Measurements from ENCODE around the gene GNG2.

The GNG2 gene

GRCh38 chr14:51847489-51847796, 13.0 kb upstream of the GNG2 start:
- Histone ChIP-seq H3K79me1 (ENCODE audit: low read length) (no peaks in the 10 kb centered on the region), H3K9me3 (ENCODE audit: insufficient read depth, low read depth, low read length) (no peaks in the 10 kb centered on the region), H4K91ac (ENCODE audit: low read depth, low read length) (no peak overlapping the region), H3K36me3 (ENCODE audit: control insufficient read depth in 1 of 2, insufficient read depth in 2 of 2, low read length in 2 of 2) (no peaks in the 10 kb centered on the region), H3K27me3 (ENCODE audit: insufficient read depth, low read length) (no peaks in the 10 kb centered on the region), H3K9ac (ENCODE audit: low read length) (no peak overlapping the region), H4K12ac (ENCODE audit: low read depth, low read length) (no peak overlapping the region), H3K27ac (ENCODE audit: low read depth, low read length) (no peak overlapping the region), H3K18ac (ENCODE audit: low read length) (no peak overlapping the region), H4K8ac (ENCODE audit: low read depth, low read length) (no peak overlapping the region), H2AFZ (ENCODE audit: insufficient read depth, low read length, poor library complexity) (no peak overlapping the region), H3K23ac (ENCODE audit: low read length) (no peak overlapping the region), H2BK5ac (ENCODE audit: low read depth, low read length, poor library complexity) (no peak overlapping the region), H3K4ac (ENCODE audit: low read depth, low read length) (no peak overlapping the region), H3K4me1 (ENCODE audit: control insufficient read depth in 1 of 2, insufficient read depth in 2 of 2, low read length in 2 of 2) (no peaks in the 10 kb centered on the region), H3K14ac (ENCODE audit: low read length) (no peak overlapping the region), H2AK5ac (ENCODE audit: low read length) (no peak overlapping the region), H3K4me3 (ENCODE audit: low read depth, low read length) (no peak overlapping the region), H3K4me2 (ENCODE audit: low read length) (no peak overlapping the region), H2BK12ac (ENCODE audit: low read length) (no peak overlapping the region), H3K79me2 (ENCODE audit: control insufficient read depth, insufficient read depth, low read length, poor library complexity) (no peaks in the 10 kb centered on the region), H2BK120ac (ENCODE audit: insufficient read depth, low read length, poor library complexity) (no peak overlapping the region)
- WGBS (ENCODE audit: extremely low coverage, insufficient coverage, insufficient read length): no CpG with 5 or more reads among the region's 4 CpGs
- DNase-seq: no peak

GRCh38 chr14:51848120-51848519, 12.3 kb upstream of the GNG2 start:
- H2BK120ac ChIP-seq (ENCODE audit: insufficient read depth, low read length, poor library complexity): no peak overlapping the region
- no peak overlapping the region for H3K14ac ChIP-seq (ENCODE audit: low read length)
- no peaks in the 10 kb centered on the region for H3K4me1 ChIP-seq (ENCODE audit: control insufficient read depth in 1 of 2, insufficient read depth in 2 of 2, low read length in 2 of 2)
- WGBS (ENCODE audit: extremely low coverage, insufficient coverage, insufficient read length): no CpG with 5 or more reads among the region's 4 CpGs
- H4K12ac ChIP-seq (ENCODE audit: low read depth, low read length): no peak overlapping the region
- no peak overlapping the region for H3K27ac ChIP-seq (ENCODE audit: low read depth, low read length)
- no peak overlapping the region for H3K4me3 ChIP-seq (ENCODE audit: low read depth, low read length)
- no peak overlapping the region for H3K4me2 ChIP-seq (ENCODE audit: low read length)
- H3K9me3 ChIP-seq (ENCODE audit: insufficient read depth, low read depth, low read length): no peaks in the 10 kb centered on the region
- H3K18ac ChIP-seq (ENCODE audit: low read length): no peak overlapping the region
- DNase-seq: no peak
- H2AK5ac ChIP-seq (ENCODE audit: low read length): no peak overlapping the region
- H3K23ac ChIP-seq (ENCODE audit: low read length): no peak overlapping the region
- no peak overlapping the region for H3K4ac ChIP-seq (ENCODE audit: low read depth, low read length)
- H3K9ac ChIP-seq (ENCODE audit: low read length): no peak overlapping the region
- no peaks in the 10 kb centered on the region for H3K27me3 ChIP-seq (ENCODE audit: insufficient read depth, low read length)
- H2BK5ac ChIP-seq (ENCODE audit: low read depth, low read length, poor library complexity): no peak overlapping the region
- H3K36me3 ChIP-seq (ENCODE audit: control insufficient read depth in 1 of 2, insufficient read depth in 2 of 2, low read length in 2 of 2): no peaks in the 10 kb centered on the region
- no peaks in the 10 kb centered on the region for H3K79me1 ChIP-seq (ENCODE audit: low read length)
- no peak overlapping the region for H2AFZ ChIP-seq (ENCODE audit: insufficient read depth, low read length, poor library complexity)
- no peak overlapping the region for H2BK12ac ChIP-seq (ENCODE audit: low read length)
- H3K79me2 ChIP-seq (ENCODE audit: control insufficient read depth, insufficient read depth, low read length, poor library complexity): no peaks in the 10 kb centered on the region
- no peak overlapping the region for H4K91ac ChIP-seq (ENCODE audit: low read depth, low read length)
- no peak overlapping the region for H4K8ac ChIP-seq (ENCODE audit: low read depth, low read length)

DNA sequence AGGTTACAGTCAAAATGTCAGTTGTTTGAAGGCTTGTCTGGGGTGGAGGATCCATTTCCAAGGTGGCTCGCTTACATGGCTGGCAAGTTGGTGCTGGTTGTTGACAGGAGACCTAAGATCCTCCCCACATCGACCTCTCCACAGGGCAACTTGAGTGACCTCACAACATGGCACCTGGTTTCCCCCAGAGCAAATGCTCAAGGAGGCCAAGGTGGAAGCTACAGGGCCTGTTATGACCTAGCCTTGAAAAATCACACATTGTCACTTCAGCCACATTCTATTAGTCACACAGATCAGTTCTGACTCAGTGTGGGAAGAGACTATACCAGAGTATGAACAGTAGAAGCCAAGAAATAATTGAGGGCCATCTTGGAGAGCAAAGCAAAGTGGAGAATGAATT, 11.3 kb upstream of the GNG2 start:
- Histone ChIP-seq H3K27me3 (ENCODE audit: insufficient read depth, low read length) (no peaks in the 10 kb centered on the region), H2BK12ac (ENCODE audit: low read length) (no peak overlapping the region), H3K9me3 (ENCODE audit: insufficient read depth, low read depth, low read length) (no peaks in the 10 kb centered on the region), H3K18ac (ENCODE audit: low read length) (no peak overlapping the region), H3K9ac (ENCODE audit: low read length) (no peak overlapping the region), H3K4me2 (ENCODE audit: low read length) (no peak overlapping the region), H3K14ac (ENCODE audit: low read length) (no peak overlapping the region), H3K4ac (ENCODE audit: low read depth, low read length) (no peak overlapping the region), H4K12ac (ENCODE audit: low read depth, low read length) (no peak overlapping the region), H3K79me2 (ENCODE audit: control insufficient read depth, insufficient read depth, low read length, poor library complexity) (no peaks in the 10 kb centered on the region), H4K8ac (ENCODE audit: low read depth, low read length) (no peak overlapping the region), H3K23ac (ENCODE audit: low read length) (no peak overlapping the region), H2BK5ac (ENCODE audit: low read depth, low read length, poor library complexity) (no peak overlapping the region), H3K27ac (ENCODE audit: low read depth, low read length) (no peak overlapping the region), H4K91ac (ENCODE audit: low read depth, low read length) (no peak overlapping the region), H3K4me1 (ENCODE audit: control insufficient read depth in 1 of 2, insufficient read depth in 2 of 2, low read length in 2 of 2) (no peaks in the 10 kb centered on the region), H2AK5ac (ENCODE audit: low read length) (no peak overlapping the region), H3K36me3 (ENCODE audit: control insufficient read depth in 1 of 2, insufficient read depth in 2 of 2, low read length in 2 of 2) (no peaks in the 10 kb centered on the region), H2BK120ac (ENCODE audit: insufficient read depth, low read length, poor library complexity) (no peak overlapping the region), H3K4me3 (ENCODE audit: low read depth, low read length) (no peak overlapping the region), H3K79me1 (ENCODE audit: low read length) (no peaks in the 10 kb centered on the region), H2AFZ (ENCODE audit: insufficient read depth, low read length, poor library complexity) (no peak overlapping the region)
- DNase-seq: no peak
- WGBS (ENCODE audit: extremely low coverage, insufficient coverage, insufficient read length): no CpG with 5 or more reads among the region's 2 CpGs

- Histone ChIP-seq H3K14ac (ENCODE audit: low read length) (no peak overlapping the region), H2BK120ac (ENCODE audit: insufficient read depth, low read length, poor library complexity) (no peak overlapping the region), H4K8ac (ENCODE audit: low read depth, low read length) (no peak overlapping the region), H3K79me1 (ENCODE audit: low read length) (no peaks in the 10 kb centered on the region), H3K18ac (ENCODE audit: low read length) (no peak overlapping the region), H3K4ac (ENCODE audit: low read depth, low read length) (no peak overlapping the region), H3K4me3 (ENCODE audit: low read depth, low read length) (no peak overlapping the region), H4K91ac (ENCODE audit: low read depth, low read length) (no peak overlapping the region), H4K12ac (ENCODE audit: low read depth, low read length) (no peak overlapping the region), H3K79me2 (ENCODE audit: control insufficient read depth, insufficient read depth, low read length, poor library complexity) (no peaks in the 10 kb centered on the region), H3K4me2 (ENCODE audit: low read length) (no peak overlapping the region), H2BK5ac (ENCODE audit: low read depth, low read length, poor library complexity) (no peak overlapping the region), H2BK12ac (ENCODE audit: low read length) (no peak overlapping the region), H3K9ac (ENCODE audit: low read length) (no peak overlapping the region), H3K23ac (ENCODE audit: low read length) (no peak overlapping the region), H3K27me3 (ENCODE audit: insufficient read depth, low read length) (no peaks in the 10 kb centered on the region), H3K36me3 (ENCODE audit: control insufficient read depth in 1 of 2, insufficient read depth in 2 of 2, low read length in 2 of 2) (no peaks in the 10 kb centered on the region), H2AK5ac (ENCODE audit: low read length) (no peak overlapping the region), H2AFZ (ENCODE audit: insufficient read depth, low read length, poor library complexity) (no peak overlapping the region), H3K4me1 (ENCODE audit: control insufficient read depth in 1 of 2, insufficient read depth in 2 of 2, low read length in 2 of 2) (no peaks in the 10 kb centered on the region), H3K9me3 (ENCODE audit: insufficient read depth, low read depth, low read length) (no peaks in the 10 kb centered on the region), H3K27ac (ENCODE audit: low read depth, low read length) (no peak overlapping the region)
- no CpG with 5 or more reads among the region's 1 CpG for WGBS (ENCODE audit: extremely low coverage, insufficient coverage, insufficient read length)
- DNase-seq: no peak
These were observed 9.8 kb upstream of the GNG2 start for GRCh38 chr14:51850651-51851050.

DNA sequence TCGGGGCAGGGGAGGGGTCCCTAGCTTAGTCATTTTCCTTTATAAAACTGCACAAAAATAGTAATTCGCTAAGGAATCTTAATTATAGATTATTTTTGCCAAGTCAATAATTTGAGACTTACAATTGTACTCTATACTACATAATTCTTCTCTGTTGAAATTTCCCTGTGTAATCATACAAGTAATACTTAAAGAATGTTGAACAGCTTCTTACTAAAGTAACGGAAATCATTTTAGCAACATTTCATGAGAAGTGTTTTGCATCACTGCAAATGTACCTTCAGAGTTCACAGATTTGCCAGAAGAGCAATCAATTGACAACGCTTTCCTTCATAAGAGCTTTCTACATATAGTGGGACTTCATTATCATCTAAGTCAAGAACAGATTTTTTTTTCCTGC, 7.9 kb upstream of the GNG2 start:
- Histone ChIP-seq H2BK12ac (ENCODE audit: low read length) (no peak overlapping the region), H3K27me3 (ENCODE audit: insufficient read depth, low read length) (no peaks in the 10 kb centered on the region), H3K36me3 (ENCODE audit: control insufficient read depth in 1 of 2, insufficient read depth in 2 of 2, low read length in 2 of 2) (no peaks in the 10 kb centered on the region), H2BK120ac (ENCODE audit: insufficient read depth, low read length, poor library complexity) (no peak overlapping the region), H3K79me2 (ENCODE audit: control insufficient read depth, insufficient read depth, low read length, poor library complexity) (no peaks in the 10 kb centered on the region), H3K23ac (ENCODE audit: low read length) (no peak overlapping the region), H2BK5ac (ENCODE audit: low read depth, low read length, poor library complexity) (no peak overlapping the region), H4K12ac (ENCODE audit: low read depth, low read length) (no peak overlapping the region), H3K9me3 (ENCODE audit: insufficient read depth, low read depth, low read length) (no peaks in the 10 kb centered on the region), H2AFZ (ENCODE audit: insufficient read depth, low read length, poor library complexity) (no peak overlapping the region), H3K14ac (ENCODE audit: low read length) (no peak overlapping the region), H3K27ac (ENCODE audit: low read depth, low read length) (no peak overlapping the region), H3K9ac (ENCODE audit: low read length) (no peak overlapping the region), H3K4me1 (ENCODE audit: control insufficient read depth in 1 of 2, insufficient read depth in 2 of 2, low read length in 2 of 2) (no peaks in the 10 kb centered on the region), H3K4me2 (ENCODE audit: low read length) (no peak overlapping the region), H3K18ac (ENCODE audit: low read length) (no peak overlapping the region), H4K91ac (ENCODE audit: low read depth, low read length) (no peak overlapping the region), H2AK5ac (ENCODE audit: low read length) (no peak overlapping the region), H3K79me1 (ENCODE audit: low read length) (no peaks in the 10 kb centered on the region), H3K4me3 (ENCODE audit: low read depth, low read length) (no peak overlapping the region), H3K4ac (ENCODE audit: low read depth, low read length) (no peak overlapping the region), H4K8ac (ENCODE audit: low read depth, low read length) (no peak overlapping the region)
- no peak for DNase-seq
- no CpG with 5 or more reads among the region's 4 CpGs for WGBS (ENCODE audit: extremely low coverage, insufficient coverage, insufficient read length)

Data from trophoblast cell (in vitro differentiated cells and primary cell).